ENCODE data around the gene PCDHGB2. TPM values are rescaled to one million over a fixed set of nuclear protein-coding genes. Genes with fewer than 3 reads are reported as not detected.

PCDHGB2 gene
- total and polyA plus RNA-seq, 2 donors from 2014 or later: 4.0 TPM; not detected in 1

- no peak overlapping the region for H3K4me3 ChIP-seq (ENCODE audit: low read length in 3 of 3)
- no peaks in the 10 kb centered on the region for H3K4me1 ChIP-seq (ENCODE audit: control insufficient read depth in 2 of 3, insufficient read depth in 2 of 3, low read depth in 1 of 3, low read length in 3 of 3)
- no peak overlapping the region for H3K9ac ChIP-seq (ENCODE audit: low read length in 3 of 3)
- FAIRE-seq (no peak), DNase-seq (no peak)
- TF ChIP-seq CTCF (IDR thresholded peaks at IDR 0.05; ENCODE audit: borderline replicate concordance, extremely low read depth, insufficient read depth): no peak
- H3K27me3 ChIP-seq (ENCODE audit: control insufficient read depth, insufficient read depth, low read length): no peaks in the 10 kb centered on the region
- no peak overlapping the region for H3K27ac ChIP-seq (ENCODE audit: low read depth in 2 of 2, low read length in 2 of 2)
- peaks cover 2 to 59% (median 25%) of the 10 kb centered on the region in 3 donors for H3K9me3 ChIP-seq (ENCODE audit: control insufficient read depth in 2 of 3, insufficient read depth in 1 of 3, low read length in 3 of 3)
- H3K36me3 ChIP-seq (ENCODE audit: control insufficient read depth in 2 of 3, insufficient read depth in 3 of 3, low read length in 3 of 3): no peaks in the 10 kb centered on the region
- intact Hi-C loops (cut with DNase I): no loop called here
These were observed 17.0 kb upstream of the PCDHGB2 start for GRCh38 chr5:141342773-141343172.

- H3K9ac ChIP-seq (ENCODE audit: low read length in 3 of 3): no peak within 1 kb of the TSS
- H3K9me3 ChIP-seq (ENCODE audit: control insufficient read depth in 2 of 3, insufficient read depth in 1 of 3, low read length in 3 of 3): peaks cover 2 to 53% (median 19%) of the 10 kb centered on the region in 3 donors
- no peaks in the 10 kb centered on the region for H3K36me3 ChIP-seq (ENCODE audit: control insufficient read depth in 2 of 3, insufficient read depth in 3 of 3, low read length in 3 of 3)
- DNase-seq (peak in 2 of 5 donors; percentile 19 to 28), FAIRE-seq (no peak)
- H3K4me3 ChIP-seq (ENCODE audit: low read length in 3 of 3): peak within 1 kb of the TSS in 2 of 3 donors; percentile 40 to 41
- H3K27me3 ChIP-seq (ENCODE audit: control insufficient read depth, insufficient read depth, low read length): no peaks in the 10 kb centered on the region
- TF ChIP-seq CTCF (IDR thresholded peaks at IDR 0.05; ENCODE audit: borderline replicate concordance, extremely low read depth, insufficient read depth): no peak
- H3K27ac ChIP-seq (ENCODE audit: low read depth in 2 of 2, low read length in 2 of 2): no peak within 1 kb of the TSS
- no peaks in the 10 kb centered on the region for H3K4me1 ChIP-seq (ENCODE audit: control insufficient read depth in 2 of 3, insufficient read depth in 2 of 3, low read depth in 1 of 3, low read length in 3 of 3)
- intact Hi-C loops (cut with DNase I): no loop called here
These were observed 16.4 kb upstream of the PCDHGB2 start, which contains the start of gene PCDHGA3 for GRCh38 chr5:141343242-141343952. TSS of gene PCDHGA3 (plus strand) at chr5:141343829. CDS start at chr5:141344034, 205 bp downstream.

GRCh38 chr5:141343953-141344463 lies 15.8 kb upstream of the PCDHGB2 start:
- Histone ChIP-seq H3K4me1 (ENCODE audit: control insufficient read depth in 2 of 3, insufficient read depth in 2 of 3, low read depth in 1 of 3, low read length in 3 of 3) (no peaks in the 10 kb centered on the region), H3K36me3 (ENCODE audit: control insufficient read depth in 2 of 3, insufficient read depth in 3 of 3, low read length in 3 of 3) (no peaks in the 10 kb centered on the region), H3K27ac (ENCODE audit: low read depth in 2 of 2, low read length in 2 of 2) (no peak overlapping the region), H3K9ac (ENCODE audit: low read length in 3 of 3) (no peak overlapping the region), H3K9me3 (ENCODE audit: control insufficient read depth in 2 of 3, insufficient read depth in 1 of 3, low read length in 3 of 3) (peaks cover 2 to 52% (median 16%) of the 10 kb centered on the region in 3 donors), H3K27me3 (ENCODE audit: control insufficient read depth, insufficient read depth, low read length) (no peaks in the 10 kb centered on the region), H3K4me3 (ENCODE audit: low read length in 3 of 3) (peak overlapping the region in 2 of 3 donors; percentile 40 to 41)
- intact Hi-C loops (cut with DNase I): no loop called here
- no peak for DNase-seq
- no peak for FAIRE-seq
- TF ChIP-seq CTCF (IDR thresholded peaks at IDR 0.05; ENCODE audit: borderline replicate concordance, extremely low read depth, insufficient read depth): no peak

All from kidney (tissue), 14 donors.